NCI-H1092 treated with DMSO at 0.1 percent for 48 hours (cell line): ENCODE measurements around the gene VAC14.
A peak's percentile ranks its signal among the peaks of the same experiment; 100 is the strongest.
"Not testable (repeated sequence)": the region's sequence is repeated elsewhere in the genome, so short reads cannot be mapped to it uniquely, and the experiment has no call there.

Source experiments
- DNase-seq: peaks from one replicate; lab custom pipeline; 2025; lab: John Stamatoyannopoulos, UW

Gene VAC14

GRCh38 chr16:70744366-70744765 lies 56.6 kb downstream of the VAC14 start:
- DNase-seq, result no peak

GRCh38 chr16:70743791-70744190 lies 57.2 kb downstream of the VAC14 start:
- DNase-seq, result no peak

GRCh38 chr16:70742967-70743366 lies 58.0 kb downstream of the VAC14 start:
- DNase-seq, result not testable (repeated sequence)

- DNase-seq, result no peak
Observed at GRCh38 chr16:70741783-70742125, 59.2 kb downstream of the VAC14 start.

- DNase-seq, result no peak
Observed at GRCh38 chr16:70740914-70741782, 59.8 kb downstream of the VAC14 start.

GRCh38 chr16:70740174-70740913 lies 60.6 kb downstream of the VAC14 start:
- DNase-seq, result no peak

GRCh38 chr16:70739389-70739788 lies 61.6 kb downstream of the VAC14 start:
- DNase-seq, result no peak

GRCh38 chr16:70738083-70738977 lies 62.6 kb downstream of the VAC14 start:
- peak; percentile 21 for DNase-seq

GRCh38 chr16:70737377-70738082 lies 63.4 kb downstream of the VAC14 start:
- DNase-seq, result no peak

- DNase-seq, result no peak
Observed at GRCh38 chr16:70736465-70737376, 64.2 kb downstream of the VAC14 start.

GRCh38 chr16:70735141-70735979 lies 65.6 kb downstream of the VAC14 start:
- no peak for DNase-seq

- DNase-seq, result no peak
Observed at GRCh38 chr16:70734522-70735095, 66.3 kb downstream of the VAC14 start.

- DNase-seq, result no peak
Observed at GRCh38 chr16:70730944-70731343, 70.0 kb downstream of the VAC14 start.

GRCh38 chr16:70730031-70730430 lies 70.9 kb downstream of the VAC14 start:
- DNase-seq, result no peak

GRCh38 chr16:70729292-70729691 lies 71.7 kb downstream of the VAC14 start:
- no peak for DNase-seq

- DNase-seq, result no peak
Observed at GRCh38 chr16:70728150-70728549, 72.8 kb downstream of the VAC14 start.

GRCh38 chr16:70726892-70727361 lies 74.0 kb downstream of the VAC14 start:
- no peak for DNase-seq

- DNase-seq, result peak; percentile 44
Observed at GRCh38 chr16:70725912-70726828, 74.8 kb downstream of the VAC14 start.
